ENCODE results near the gene OAS1.

Gene OAS1

DNA sequence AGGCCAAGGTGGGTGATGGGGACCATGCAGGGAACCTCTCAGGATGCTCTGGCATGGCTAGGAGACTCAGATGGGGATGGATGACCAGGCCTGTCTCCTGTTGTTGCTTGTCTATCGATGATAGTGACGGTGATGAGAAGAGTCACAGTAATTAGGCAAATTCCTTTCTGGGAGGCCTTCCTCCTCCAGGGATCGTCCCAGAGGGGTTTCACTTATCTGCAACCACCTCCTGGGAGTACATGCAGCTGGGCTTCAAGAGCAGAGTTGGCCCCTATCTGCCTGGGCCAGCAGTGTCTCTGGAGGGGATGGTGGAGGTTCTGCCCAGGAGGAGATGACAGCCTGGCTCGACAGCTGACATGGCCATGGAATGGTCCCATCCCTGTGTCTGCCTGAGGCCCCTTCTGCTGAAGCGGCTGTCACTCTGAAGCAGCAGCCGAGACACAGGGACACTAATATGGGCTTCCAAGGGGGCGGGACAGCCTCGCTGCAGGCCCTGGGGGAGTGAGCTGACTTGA, 27.5 kb upstream of the OAS1 start:
- no peak overlapping the region for H3K4me3 ChIP-seq (replicated peaks; ENCODE audit: low read depth, low read length)
- DNase-seq (ENCODE audit: extremely low read depth, low read depth): no peak
- TF ChIP-seq, protein P1, sequence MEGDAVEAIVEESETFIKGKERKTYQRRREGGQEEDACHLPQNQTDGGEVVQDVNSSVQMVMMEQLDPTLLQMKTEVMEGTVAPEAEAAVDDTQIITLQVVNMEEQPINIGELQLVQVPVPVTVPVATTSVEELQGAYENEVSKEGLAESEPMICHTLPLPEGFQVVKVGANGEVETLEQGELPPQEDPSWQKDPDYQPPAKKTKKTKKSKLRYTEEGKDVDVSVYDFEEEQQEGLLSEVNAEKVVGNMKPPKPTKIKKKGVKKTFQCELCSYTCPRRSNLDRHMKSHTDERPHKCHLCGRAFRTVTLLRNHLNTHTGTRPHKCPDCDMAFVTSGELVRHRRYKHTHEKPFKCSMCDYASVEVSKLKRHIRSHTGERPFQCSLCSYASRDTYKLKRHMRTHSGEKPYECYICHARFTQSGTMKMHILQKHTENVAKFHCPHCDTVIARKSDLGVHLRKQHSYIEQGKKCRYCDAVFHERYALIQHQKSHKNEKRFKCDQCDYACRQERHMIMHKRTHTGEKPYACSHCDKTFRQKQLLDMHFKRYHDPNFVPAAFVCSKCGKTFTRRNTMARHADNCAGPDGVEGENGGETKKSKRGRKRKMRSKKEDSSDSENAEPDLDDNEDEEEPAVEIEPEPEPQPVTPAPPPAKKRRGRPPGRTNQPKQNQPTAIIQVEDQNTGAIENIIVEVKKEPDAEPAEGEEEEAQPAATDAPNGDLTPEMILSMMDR (IDR thresholded peaks at IDR 0.05; ENCODE audit: low read depth, low read length, missing control alignments): no peak

DNA sequence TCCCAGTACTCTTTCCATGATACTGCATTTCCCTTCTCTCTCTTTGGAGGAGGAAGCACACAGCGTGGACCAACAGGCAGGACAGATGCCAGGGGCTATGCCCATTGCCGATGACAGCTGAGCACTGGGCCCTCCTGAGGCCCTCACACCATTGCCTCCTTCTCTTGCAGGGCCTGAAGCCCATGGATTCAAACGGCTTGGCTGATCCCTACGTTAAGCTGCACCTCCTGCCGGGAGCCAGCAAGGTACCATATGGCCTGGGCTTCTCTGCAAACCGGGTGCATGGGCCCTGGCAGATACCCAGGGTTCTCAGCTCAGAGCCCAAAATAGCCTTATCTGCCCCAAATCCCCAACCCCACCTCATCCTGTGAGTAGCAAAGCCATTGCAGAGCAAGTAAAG, 25.2 kb upstream of the OAS1 start:
- H3K4me3 ChIP-seq (replicated peaks; ENCODE audit: low read depth, low read length): no peak overlapping the region
- TF ChIP-seq, protein P1 (IDR thresholded peaks at IDR 0.05; ENCODE audit: low read depth, low read length, missing control alignments): no peak
- no peak for DNase-seq (ENCODE audit: extremely low read depth, low read depth)

DNA sequence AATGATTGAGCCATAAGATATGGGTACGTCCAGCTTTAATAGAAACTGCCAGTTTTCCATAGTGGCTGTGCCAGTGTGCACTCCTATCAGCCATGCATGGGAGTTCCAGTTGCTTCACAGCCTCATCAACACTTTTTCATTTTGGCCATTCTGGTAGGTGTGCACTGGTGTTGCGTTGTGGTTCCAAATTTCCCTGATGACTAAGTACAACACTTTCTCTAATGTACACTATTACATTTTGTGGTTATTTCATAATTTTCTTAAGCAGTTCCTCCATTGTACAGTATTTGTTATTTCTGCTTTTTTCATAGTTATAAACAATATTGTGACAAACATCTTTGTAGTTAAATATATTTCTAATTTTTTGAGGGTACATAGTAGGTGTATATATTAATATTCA, 21.5 kb upstream of the OAS1 start:
- no peak overlapping the region for H3K4me3 ChIP-seq (replicated peaks; ENCODE audit: low read depth, low read length)
- no peak for DNase-seq (ENCODE audit: extremely low read depth, low read depth)
- TF ChIP-seq, protein P1 (IDR thresholded peaks at IDR 0.05; ENCODE audit: low read depth, low read length, missing control alignments): no peak

DNA sequence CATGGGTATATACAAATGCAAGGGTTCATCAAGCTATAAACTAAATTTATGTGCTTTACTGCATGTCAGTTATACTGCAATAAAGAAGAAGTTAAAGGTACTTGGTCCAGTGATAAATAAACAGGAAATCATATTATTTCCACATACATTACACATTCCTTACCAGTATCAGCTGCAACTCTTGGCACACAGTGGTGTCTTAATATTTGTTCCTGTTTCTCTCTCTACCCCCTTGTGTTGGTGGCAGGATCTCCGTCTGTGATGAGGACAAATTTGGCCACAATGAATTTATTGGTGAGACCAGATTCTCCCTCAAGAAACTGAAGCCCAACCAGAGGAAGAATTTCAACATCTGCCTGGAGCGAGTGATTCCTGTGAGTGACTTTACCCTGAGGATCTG, 19.2 kb upstream of the OAS1 start:
- TF ChIP-seq, protein P1 (IDR thresholded peaks at IDR 0.05; ENCODE audit: low read depth, low read length, missing control alignments): no peak
- H3K4me3 ChIP-seq (replicated peaks; ENCODE audit: low read depth, low read length): no peak overlapping the region
- DNase-seq (ENCODE audit: extremely low read depth, low read depth): no peak

DNA sequence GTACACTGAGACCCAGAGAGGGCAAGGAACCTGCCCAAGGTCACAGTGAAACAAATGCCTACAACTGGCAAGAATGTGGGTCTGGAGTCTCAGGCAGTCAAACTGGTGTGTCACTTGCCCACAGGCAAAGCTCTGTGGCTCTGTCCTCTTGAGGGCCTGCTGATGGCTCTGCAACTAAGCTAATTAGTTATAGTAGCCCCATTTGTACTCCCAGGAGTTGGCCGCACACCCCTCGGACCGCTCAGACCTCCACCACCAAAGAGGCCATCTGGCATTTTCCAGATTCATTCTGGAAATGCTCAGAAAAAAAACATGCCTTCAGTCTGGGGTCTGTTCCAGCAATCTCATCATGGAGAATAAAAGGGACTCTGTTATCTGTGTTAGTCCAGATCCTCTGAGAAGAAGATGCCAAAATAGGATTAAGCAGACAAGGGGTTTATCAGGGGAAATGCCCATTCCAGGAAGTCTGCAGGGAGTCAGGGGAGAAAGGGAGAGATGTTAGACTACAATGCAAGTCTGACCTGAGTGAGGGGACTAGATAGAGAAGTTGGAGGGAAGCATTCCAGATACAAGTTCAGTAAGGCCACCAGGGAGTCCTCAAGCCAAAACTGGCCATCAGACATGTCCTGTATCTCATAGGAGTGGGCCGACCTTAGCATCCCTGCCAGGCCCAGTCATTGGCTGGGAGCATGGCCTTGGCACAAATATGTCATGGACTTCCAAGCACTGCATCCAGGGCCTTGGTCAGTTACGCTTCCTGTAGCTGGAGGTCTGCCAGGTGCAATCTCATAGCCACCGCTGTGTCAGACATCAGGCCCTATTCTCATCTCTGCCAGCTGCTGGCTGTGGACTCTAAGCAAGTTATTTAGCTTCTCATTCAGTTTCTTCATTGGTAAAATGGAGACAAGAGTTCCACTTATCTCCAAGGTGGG, 15.4 kb upstream of the OAS1 start:
- no peak overlapping the region for H3K4me3 ChIP-seq (replicated peaks; ENCODE audit: low read depth, low read length)
- no peak for DNase-seq (ENCODE audit: extremely low read depth, low read depth)
- TF ChIP-seq, protein P1 (IDR thresholded peaks at IDR 0.05; ENCODE audit: low read depth, low read length, missing control alignments): no peak

DNA sequence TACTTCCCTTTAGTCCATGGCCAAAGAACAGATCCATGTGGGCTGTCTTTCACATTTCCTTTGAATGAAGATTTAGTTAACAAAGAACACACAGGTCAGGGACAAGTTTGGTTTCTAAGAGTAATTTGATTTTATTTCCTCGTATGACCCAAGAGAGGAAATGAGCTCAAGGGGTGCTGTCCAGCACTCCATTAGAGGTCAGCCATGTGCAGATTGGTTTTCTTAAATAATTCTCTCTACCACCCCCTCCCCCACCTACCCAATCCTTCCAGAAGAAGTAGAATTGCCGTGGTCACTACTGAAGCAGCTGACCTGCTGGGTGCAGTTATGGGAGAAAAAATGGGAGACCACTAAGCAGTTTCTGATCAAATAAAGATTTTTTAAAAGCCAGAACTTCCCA, 13.9 kb upstream of the OAS1 start:
- no peak overlapping the region for H3K4me3 ChIP-seq (replicated peaks; ENCODE audit: low read depth, low read length)
- TF ChIP-seq, protein P1 (IDR thresholded peaks at IDR 0.05; ENCODE audit: low read depth, low read length, missing control alignments): no peak
- DNase-seq (ENCODE audit: extremely low read depth, low read depth): no peak

All from HFF-Myc (cell line).